Keratinocyte (primary cell): ENCODE measurements around the gene MTCL1.

Experiments used
- EZH2 ChIP-seq: IDR thresholded peaks from one replicate; pipeline ENCODE4 v1.6.1; 2012; ENCODE audit warnings: inconsistent platforms, mild to moderate bottlenecking, low read length, moderate library complexity
- TF ChIP-seq, protein P1 (sequence below), 3 experiments: IDR thresholded peaks in 1 of 3; conservative IDR thresholded peaks in 1 of 3; optimal IDR thresholded peaks in 1 of 3; 2 replicates in 2 of 3; 3 replicates in 1 of 3; pipeline versions ENCODE3 to v1.5.1; 2011; ENCODE audit warnings: low read length in 3 of 3, mild to moderate bottlenecking in 3 of 3, moderate library complexity in 2 of 3, control low read depth in 1 of 3, inconsistent platforms in 1 of 3; ENCODE audit not compliant: insufficient read depth in 2 of 3; ENCODE audit errors: extremely low read depth in 1 of 3

DNA sequence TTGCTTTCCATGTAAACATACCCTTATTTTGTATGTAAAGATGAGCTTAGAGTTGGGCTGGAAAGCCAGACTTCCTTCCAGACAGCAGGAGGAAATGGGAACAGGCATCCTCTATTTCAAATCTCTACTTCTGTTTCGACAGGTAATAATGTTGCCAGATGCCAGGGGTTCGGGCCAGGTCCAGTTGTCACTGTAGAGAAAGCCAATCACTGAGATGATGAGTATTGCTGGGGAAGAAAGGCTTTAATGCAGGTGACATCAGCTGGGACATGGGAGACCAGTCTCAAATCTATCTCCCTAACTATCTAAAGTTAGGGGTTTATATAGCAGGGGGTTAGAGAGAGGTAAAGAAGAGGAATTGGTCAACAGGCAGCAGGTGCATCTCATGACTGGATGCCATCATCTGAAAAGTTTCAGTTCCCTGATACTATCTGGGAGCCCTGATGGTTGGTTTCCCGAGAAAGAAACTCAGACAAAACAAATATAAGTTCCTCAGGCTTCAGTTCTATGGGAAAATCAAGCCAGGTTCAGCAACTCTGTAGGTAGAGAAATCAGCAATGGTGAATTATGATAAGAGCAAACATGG lies 9.3 kb upstream of the MTCL1 start:
- TF ChIP-seq, protein P1, sequence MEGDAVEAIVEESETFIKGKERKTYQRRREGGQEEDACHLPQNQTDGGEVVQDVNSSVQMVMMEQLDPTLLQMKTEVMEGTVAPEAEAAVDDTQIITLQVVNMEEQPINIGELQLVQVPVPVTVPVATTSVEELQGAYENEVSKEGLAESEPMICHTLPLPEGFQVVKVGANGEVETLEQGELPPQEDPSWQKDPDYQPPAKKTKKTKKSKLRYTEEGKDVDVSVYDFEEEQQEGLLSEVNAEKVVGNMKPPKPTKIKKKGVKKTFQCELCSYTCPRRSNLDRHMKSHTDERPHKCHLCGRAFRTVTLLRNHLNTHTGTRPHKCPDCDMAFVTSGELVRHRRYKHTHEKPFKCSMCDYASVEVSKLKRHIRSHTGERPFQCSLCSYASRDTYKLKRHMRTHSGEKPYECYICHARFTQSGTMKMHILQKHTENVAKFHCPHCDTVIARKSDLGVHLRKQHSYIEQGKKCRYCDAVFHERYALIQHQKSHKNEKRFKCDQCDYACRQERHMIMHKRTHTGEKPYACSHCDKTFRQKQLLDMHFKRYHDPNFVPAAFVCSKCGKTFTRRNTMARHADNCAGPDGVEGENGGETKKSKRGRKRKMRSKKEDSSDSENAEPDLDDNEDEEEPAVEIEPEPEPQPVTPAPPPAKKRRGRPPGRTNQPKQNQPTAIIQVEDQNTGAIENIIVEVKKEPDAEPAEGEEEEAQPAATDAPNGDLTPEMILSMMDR (optimal IDR thresholded peaks at IDR 0.05 in 1 of 3, IDR thresholded peaks at IDR 0.05 in 1 of 3, conservative IDR thresholded peaks at IDR 0.05 in 1 of 3; ENCODE audit: extremely low read depth in 1 of 3, insufficient read depth in 2 of 3, low read length in 3 of 3) = no peak
- TF ChIP-seq EZH2 = no peak
